Measurements from ENCODE around the gene TECTA.
A peak's percentile ranks its signal among the peaks of the same experiment; 100 is the strongest.

- TF ChIP-seq CTCF (IDR thresholded peaks at IDR 0.05) (peak; percentile 61 to 90 (median 78)), POLR2A (IDR thresholded peaks at IDR 0.05) (no peak)
These were observed 93.9 kb downstream of the TECTA start for GRCh38 chr11:121194731-121195596.
